ENCODE data around the gene PRPF40A. TPM values are rescaled to one million over a fixed set of nuclear protein-coding genes. Genes with fewer than 3 reads are reported as not detected.

PRPF40A gene
- total and polyA plus RNA-seq, 9 of the 15 experiments (the other 6 are each of a cell fraction or from before 2014, with no cell fraction given): 168 to 304 (median 264) TPM

DNA sequence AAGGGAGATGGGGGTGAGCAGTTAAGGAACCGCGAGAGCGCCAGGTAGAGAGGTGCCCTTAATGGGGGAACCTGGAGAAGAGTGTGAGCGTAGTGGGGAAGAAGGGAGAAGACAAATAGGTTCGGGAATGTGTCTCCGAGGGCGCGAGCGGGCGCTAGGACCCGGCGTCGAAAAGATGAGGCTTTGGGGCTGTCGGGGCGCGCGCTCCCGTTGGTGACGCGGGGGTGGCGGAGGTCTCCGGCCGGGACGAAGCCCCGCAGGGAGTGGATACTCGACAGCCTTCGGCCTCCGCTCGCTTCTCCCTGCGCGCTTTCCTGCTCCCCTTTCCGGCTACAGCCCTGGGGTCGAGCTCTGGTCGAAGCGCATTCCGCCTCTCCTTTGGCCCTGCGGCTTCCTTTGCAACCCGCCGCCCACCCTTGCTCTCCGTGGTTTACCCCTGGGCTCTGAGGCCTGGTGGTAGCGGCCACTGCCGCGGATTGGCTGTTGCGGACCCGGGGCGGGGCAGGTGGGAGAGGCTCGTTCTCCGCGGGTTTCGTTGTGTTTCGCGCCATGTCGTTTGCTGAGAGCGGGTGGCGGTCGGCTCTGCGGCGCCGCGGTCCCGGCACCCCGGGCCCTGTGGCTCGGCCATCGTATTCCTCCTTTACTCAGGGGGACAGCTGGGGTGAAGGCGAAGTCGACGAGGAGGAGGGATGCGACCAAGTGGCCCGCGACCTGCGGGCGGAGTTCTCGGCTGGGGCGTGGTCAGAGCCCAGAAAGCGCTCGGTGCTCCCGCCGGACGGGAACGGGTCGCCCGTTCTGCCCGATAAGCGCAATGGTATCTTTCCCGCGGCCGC is 1.0 kb upstream of the PRPF40A start, which contains the start of gene ARL6IP6 (continued):
- TF ChIP-seq, protein P1, sequence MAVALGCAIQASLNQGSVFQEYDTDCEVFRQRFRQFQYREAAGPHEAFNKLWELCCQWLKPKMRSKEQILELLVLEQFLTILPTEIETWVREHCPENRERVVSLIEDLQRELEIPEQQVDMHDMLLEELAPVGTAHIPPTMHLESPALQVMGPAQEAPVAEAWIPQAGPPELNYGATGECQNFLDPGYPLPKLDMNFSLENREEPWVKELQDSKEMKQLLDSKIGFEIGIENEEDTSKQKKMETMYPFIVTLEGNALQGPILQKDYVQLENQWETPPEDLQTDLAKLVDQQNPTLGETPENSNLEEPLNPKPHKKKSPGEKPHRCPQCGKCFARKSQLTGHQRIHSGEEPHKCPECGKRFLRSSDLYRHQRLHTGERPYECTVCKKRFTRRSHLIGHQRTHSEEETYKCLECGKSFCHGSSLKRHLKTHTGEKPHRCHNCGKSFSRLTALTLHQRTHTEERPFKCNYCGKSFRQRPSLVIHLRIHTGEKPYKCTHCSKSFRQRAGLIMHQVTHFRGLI (CRISPR knock-in tag; IDR thresholded peaks at IDR 0.05): no peak
- TF ChIP-seq MBD2 (IDR thresholded peaks at IDR 0.05; ENCODE audit: borderline replicate concordance, low read depth): peak; percentile 98
- TF ChIP-seq HLTF (IDR thresholded peaks at IDR 0.05): peak; percentile 96
- TF ChIP-seq, protein P2, sequence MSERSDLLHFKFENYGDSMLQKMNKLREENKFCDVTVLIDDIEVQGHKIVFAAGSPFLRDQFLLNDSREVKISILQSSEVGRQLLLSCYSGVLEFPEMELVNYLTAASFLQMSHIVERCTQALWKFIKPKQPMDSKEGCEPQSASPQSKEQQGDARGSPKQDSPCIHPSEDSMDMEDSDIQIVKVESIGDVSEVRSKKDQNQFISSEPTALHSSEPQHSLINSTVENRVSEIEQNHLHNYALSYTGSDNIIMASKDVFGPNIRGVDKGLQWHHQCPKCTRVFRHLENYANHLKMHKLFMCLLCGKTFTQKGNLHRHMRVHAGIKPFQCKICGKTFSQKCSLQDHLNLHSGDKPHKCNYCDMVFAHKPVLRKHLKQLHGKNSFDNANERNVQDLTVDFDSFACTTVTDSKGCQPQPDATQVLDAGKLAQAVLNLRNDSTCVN (CRISPR knock-in tag; IDR thresholded peaks at IDR 0.05): peak; percentile 93; the same call in 1 of the 2 replicates
- TF ChIP-seq, protein P3, sequence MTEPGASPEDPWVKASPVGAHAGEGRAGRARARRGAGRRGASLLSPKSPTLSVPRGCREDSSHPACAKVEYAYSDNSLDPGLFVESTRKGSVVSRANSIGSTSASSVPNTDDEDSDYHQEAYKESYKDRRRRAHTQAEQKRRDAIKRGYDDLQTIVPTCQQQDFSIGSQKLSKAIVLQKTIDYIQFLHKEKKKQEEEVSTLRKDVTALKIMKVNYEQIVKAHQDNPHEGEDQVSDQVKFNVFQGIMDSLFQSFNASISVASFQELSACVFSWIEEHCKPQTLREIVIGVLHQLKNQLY (CRISPR knock-in tag; conservative IDR thresholded peaks at IDR 0.05): no peak
- TF ChIP-seq, protein P4, sequence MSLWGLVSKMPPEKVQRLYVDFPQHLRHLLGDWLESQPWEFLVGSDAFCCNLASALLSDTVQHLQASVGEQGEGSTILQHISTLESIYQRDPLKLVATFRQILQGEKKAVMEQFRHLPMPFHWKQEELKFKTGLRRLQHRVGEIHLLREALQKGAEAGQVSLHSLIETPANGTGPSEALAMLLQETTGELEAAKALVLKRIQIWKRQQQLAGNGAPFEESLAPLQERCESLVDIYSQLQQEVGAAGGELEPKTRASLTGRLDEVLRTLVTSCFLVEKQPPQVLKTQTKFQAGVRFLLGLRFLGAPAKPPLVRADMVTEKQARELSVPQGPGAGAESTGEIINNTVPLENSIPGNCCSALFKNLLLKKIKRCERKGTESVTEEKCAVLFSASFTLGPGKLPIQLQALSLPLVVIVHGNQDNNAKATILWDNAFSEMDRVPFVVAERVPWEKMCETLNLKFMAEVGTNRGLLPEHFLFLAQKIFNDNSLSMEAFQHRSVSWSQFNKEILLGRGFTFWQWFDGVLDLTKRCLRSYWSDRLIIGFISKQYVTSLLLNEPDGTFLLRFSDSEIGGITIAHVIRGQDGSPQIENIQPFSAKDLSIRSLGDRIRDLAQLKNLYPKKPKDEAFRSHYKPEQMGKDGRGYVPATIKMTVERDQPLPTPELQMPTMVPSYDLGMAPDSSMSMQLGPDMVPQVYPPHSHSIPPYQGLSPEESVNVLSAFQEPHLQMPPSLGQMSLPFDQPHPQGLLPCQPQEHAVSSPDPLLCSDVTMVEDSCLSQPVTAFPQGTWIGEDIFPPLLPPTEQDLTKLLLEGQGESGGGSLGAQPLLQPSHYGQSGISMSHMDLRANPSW (CRISPR knock-in tag; IDR thresholded peaks at IDR 0.05): no peak; the same call in 1 of the 2 replicates
- no peak for TF ChIP-seq ZNF24 (IDR thresholded peaks at IDR 0.05)
- TF ChIP-seq EZH2 (IDR thresholded peaks at IDR 0.05; ENCODE audit: borderline replicate concordance, low read depth, low read length): no peak
- TF ChIP-seq ATF2 (CRISPR knock-in tag; IDR thresholded peaks at IDR 0.05): no peak
- TF ChIP-seq ZNF165 (CRISPR knock-in tag; IDR thresholded peaks at IDR 0.05; ENCODE audit: borderline replicate concordance): no peak
- TF ChIP-seq ZNF780A (CRISPR knock-in tag; IDR thresholded peaks at IDR 0.05): no peak
- TF ChIP-seq PHF20 (IDR thresholded peaks at IDR 0.05; ENCODE audit: partially characterized antibody): peak; percentile 59
- peak; percentile 97 for TF ChIP-seq POLR2A (conservative IDR thresholded peaks at IDR 0.05)
- no peak for TF ChIP-seq CEBPB (tag; IDR thresholded peaks at IDR 0.05)
- peak; percentile 65; the same call in 1 of the 2 replicates for TF ChIP-seq SMAD4 (CRISPR knock-in tag; conservative IDR thresholded peaks at IDR 0.05)
- peak; percentile 98 for TF ChIP-seq ZNF263 (CRISPR knock-in tag; IDR thresholded peaks at IDR 0.05; ENCODE audit: borderline replicate concordance)
- peak; percentile 40 for TF ChIP-seq MTA3 (IDR thresholded peaks at IDR 0.05; ENCODE audit: borderline replicate concordance)
- TF ChIP-seq MYBL2 (IDR thresholded peaks at IDR 0.05; ENCODE audit: low read depth): no peak; the same call in 1 of the 2 replicates
- TF ChIP-seq MYBL2 (CRISPR knock-in tag; IDR thresholded peaks at IDR 0.05; ENCODE audit: borderline replicate concordance): no peak
- peak; percentile 81; the same call in 1 of the 2 replicates for TF ChIP-seq OTX1 (CRISPR knock-in tag; IDR thresholded peaks at IDR 0.05)
- TF ChIP-seq HCFC1 (IDR thresholded peaks at IDR 0.05; ENCODE audit: low read depth, low read length): peak; percentile 14; the same call in 1 of the 2 replicates
- no peak for TF ChIP-seq ZNF324 (CRISPR knock-in tag; IDR thresholded peaks at IDR 0.05)
